Suppressor macrophage treated with lipopolysaccharide for 1 hour (primary cell): ENCODE data around the gene GPR78.

Experiments used
- DNase-seq, 3 donors: peaks; one replicate each; pipeline ENCODE4 v3.0.0-alpha.2; 2020 to 2022

The GPR78 gene

GRCh38 chr4:8601086-8601485 is 20.9 kb downstream of the GPR78 start:
- no peak for DNase-seq

- no peak for DNase-seq
These were observed 21.4 kb downstream of the GPR78 start for GRCh38 chr4:8601556-8601955.

- DNase-seq: no peak
These were observed 22.7 kb downstream of the GPR78 start for GRCh38 chr4:8602686-8603430.

DNA sequence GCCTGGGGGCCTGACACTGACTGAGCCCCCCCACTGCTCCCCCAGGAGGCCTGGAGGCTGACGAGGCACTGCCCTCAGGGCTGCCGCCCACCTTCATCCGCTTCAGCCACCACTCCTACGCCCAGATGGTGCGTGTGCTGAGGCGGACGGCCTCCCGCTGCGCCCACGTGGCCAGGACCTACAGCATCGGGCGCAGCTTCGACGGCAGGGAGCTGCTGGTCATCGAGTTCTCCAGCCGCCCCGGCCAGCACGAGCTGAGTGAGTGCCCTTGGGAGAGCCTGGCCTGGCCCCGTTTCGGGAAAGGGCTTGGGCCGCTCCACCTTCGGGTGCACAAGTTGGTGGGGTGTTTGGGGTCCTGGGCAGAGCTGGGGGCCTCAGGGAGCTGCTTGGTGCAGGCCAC is 23.7 kb downstream of the GPR78 start:
- no peak for DNase-seq

DNA sequence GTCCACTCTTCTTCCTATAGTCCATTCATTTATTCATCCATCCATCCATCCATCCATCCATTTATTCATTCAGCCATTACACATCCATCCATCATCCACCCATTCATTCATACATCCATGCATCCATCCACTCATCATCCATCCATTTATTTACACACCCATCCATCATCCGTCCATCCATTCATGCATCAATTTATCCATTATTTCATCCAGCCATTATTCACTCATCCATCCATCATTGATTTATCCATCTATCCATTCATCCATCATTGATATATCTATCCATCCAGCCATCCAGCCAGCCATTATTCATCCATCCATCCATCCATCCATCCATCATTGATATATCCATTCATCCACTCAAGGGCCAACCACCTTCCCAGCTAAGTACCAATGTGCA is 25.1 kb downstream of the GPR78 start:
- no peak for DNase-seq

DNA sequence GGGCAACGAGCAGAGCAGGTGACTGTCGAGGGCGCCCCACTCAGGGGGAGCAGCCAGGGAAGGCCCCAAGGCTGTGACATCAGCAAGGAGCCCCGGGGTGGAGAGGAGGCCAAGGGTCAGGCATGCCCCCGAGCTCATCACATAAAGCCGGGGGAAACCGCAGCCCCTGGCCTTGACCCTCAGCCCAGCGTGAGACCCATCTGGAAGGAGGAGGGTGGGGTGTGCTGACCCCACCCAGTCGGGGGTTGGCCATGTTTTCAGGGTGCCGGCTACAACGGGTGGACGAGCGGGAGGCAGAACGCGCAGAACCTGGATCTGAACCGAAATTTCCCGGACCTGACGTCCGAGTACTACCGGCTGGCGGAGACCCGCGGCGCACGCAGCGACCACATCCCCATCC is 26.3 kb downstream of the GPR78 start:
- DNase-seq: no peak

DNA sequence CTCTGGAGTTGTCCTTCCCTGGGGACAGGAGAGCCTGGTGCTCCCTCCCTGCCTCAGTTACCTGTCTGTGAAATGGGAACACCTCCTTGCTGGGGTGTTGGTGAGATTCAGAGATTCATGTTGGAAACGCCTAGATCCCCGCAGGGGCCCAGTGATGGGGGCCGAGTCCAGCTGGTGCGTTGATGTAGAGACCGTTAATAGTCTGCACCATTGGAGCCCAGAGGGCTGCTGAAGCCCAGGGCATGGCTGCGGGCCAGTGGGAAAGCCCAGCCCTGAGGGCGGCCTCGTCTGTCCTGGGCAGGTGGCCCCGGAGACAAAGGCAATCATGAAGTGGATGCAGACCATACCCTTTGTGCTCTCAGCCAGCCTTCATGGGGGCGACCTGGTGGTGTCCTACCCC is 26.8 kb downstream of the GPR78 start:
- DNase-seq: no peak

DNA sequence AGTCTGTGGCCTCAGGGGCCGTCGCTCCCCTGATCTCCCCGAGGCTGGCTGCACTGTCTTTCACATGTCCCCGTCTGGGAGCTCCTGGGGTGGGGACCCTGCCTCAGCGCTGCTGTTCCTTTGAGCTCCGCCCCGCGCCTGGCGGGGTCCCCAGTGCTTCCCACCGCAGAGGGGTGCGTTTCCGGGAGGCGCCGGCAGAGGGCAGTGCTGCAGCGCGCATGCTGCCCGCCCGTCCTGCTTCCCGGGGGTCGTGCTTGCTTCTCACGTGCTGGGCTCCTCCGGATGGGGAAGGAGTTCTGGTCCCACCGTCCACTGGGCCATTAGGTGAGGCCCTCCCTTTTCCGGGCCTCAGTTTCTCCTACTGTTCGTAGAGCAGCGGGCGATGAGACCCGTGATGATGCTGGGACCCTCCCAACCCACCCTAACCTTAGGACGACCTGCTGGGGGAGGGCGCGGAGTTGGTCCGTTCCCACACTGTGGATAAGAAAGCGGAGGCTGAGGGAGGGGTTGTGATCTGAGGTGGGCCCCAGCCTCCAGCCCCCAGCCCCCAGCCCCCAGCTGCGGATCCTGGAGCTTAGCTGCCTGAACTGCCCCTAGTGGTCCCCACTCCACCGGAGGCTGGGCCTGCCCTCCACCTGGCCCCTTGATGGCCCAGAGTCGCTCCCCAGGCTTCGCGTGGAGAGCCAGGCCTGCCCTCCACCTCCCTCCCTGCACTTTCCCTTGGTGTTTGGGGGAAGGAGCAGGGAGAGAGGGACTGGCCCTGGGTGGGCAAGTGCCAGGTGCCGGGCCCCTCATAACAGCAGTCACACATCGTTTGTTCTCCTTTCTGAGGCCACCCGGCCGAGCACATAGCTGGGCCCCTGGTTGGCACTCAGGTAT is 27.6 kb downstream of the GPR78 start:
- peak in 2 of 3 donors; percentile 33 to 55 for DNase-seq

DNA sequence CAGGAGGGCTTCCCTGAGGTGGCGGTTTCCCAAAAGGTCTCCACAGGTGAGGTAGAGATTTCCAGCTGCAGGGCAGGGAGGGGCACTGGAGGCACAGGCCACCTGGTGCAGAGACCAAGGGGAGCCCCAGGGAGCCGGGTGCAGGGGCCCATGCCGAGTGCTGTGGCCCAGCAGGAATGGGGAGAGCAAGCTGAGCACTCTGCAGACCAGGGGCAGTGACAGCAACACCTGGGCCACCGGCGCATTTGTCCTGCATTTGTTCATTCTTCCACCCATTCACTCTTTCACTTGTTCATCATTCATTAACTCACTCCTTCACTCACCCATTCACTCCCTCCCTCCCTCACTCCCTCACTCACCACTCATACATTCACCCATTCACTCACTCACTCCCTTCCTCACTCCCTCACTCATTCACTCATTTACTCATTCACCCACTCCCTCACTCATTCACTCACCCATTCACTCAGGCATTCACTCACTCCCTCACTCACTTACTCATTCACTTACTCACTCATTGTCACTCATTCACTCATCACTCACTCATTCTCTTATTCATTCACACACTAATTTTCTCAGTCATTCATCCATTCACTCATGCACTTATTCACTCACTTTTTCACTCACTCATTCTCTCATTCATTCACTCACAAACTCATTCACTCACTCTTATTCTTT is 28.7 kb downstream of the GPR78 start:
- DNase-seq: no peak

GRCh38 chr4:8609406-8609805 is 29.2 kb downstream of the GPR78 start:
- no peak for DNase-seq

DNA sequence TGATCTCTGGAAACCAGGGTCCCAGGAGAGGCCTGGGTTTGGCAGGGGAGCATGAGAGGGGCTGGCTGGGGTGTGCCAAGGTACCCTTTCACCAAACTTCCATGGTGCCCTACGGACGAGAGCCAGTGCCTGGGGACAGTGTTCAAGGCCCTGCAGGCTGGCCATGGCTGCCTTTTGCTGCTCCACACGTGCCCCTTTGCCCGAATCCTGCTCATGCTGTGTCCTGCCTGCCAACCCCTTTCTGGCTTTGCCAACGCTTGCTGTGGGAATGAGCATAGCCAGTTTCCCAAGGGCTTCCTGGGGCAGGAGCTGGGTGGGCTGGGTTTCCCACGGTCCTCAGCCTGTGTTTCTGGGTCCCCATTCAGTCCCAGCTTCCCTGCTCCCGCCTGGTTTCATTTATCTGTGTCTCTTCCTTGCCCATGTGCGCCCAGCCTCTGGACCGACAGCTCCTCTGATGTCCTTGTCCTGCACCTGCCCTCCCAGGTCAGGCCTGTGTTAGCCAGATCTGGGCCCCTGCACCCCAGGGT is 29.7 kb downstream of the GPR78 start:
- no peak for DNase-seq

DNA sequence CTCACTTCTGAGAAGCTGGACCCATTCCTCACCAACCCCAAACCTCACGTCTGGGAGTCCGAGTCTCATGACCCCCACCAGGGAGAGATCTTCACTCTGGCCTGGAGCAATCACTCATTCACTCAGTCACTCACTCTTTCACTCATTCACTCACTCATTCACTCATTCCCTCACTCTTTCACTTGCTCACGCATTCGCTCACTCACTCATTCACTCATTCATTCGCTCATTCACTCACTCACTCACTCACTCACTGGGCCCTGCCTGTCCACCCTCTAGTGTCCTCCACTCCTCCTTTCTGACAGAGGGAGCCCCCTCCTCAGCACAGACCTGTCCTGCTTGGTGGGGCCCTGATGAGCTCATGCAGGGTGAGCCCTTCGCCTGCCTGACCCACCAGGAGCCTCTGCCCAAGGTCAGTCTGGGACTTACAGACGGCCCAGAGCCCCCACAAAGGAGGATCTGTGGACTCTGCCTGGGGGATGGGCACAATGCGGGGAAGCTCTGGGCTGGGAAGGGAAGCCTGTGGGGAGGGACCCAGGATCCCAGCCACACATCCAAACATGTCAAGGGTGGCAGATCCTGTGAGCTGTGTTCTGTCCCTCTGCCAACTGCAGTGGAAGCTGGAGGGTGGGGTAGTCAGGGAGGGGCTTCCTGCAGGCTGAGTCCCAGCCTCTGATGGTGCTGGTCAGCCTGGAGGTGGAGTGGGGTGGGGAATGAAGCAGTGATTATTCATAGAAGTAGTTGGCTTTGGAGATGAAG is 30.8 kb downstream of the GPR78 start:
- DNase-seq: no peak

GRCh38 chr4:8612646-8613045 is 32.5 kb downstream of the GPR78 start:
- no peak for DNase-seq

GRCh38 chr4:8613421-8614364 is 33.5 kb downstream of the GPR78 start:
- no peak for DNase-seq

DNA sequence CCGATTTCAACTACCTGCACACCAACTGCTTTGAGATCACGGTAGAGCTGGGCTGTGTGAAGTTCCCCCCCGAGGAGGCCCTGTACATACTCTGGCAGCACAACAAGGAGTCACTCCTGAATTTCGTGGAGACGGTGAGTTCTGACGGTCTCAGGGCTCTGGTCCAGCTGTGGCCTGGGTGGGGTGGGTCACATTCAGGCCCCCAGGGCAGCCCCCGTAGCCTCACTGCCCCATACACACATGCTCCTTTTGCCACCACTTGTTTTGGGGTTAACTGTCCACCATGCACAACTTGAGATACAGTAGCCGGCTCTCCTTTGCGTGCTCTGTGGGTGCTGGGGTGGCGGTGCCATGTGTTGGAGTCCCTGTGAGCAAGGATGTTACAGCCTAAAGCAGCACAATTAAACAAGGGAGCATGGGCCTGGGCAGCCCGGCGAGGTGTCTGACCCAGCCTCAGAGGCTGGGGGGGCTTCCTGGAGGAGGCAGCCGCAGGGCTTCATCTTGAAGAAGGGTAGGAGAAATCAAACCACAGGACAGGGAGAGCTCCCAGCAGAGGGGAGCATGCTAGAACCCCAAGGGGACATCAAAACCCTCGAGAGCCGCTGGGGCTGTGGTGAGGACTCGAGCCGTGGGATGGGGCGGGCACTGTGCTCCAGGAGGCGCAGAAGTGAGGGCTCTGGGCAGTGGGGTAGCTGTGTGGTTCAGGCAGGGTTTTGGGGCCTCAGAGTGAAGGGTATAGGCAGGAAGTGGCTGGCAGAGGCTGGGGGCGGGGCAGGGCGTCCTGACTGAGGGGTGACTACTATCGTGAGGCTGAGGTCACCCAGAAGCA is 34.4 kb downstream of the GPR78 start:
- DNase-seq: no peak

GRCh38 chr4:8615366-8615765 is 35.2 kb downstream of the GPR78 start:
- DNase-seq: no peak

GRCh38 chr4:8615921-8616787 is 36.0 kb downstream of the GPR78 start:
- no peak for DNase-seq

- no peak for DNase-seq
These were observed 36.6 kb downstream of the GPR78 start for GRCh38 chr4:8616831-8617230.

GRCh38 chr4:8617486-8618040 is 37.4 kb downstream of the GPR78 start:
- no peak for DNase-seq
